Measurements from ENCODE around the gene IKZF2. TPM values are rescaled to one million over a fixed set of nuclear protein-coding genes. Genes with fewer than 3 reads are reported as not detected.

The IKZF2 gene
- total and polyA plus RNA-seq, 4 donors = 0.35 to 4.7 (median 2.5) TPM

DNA sequence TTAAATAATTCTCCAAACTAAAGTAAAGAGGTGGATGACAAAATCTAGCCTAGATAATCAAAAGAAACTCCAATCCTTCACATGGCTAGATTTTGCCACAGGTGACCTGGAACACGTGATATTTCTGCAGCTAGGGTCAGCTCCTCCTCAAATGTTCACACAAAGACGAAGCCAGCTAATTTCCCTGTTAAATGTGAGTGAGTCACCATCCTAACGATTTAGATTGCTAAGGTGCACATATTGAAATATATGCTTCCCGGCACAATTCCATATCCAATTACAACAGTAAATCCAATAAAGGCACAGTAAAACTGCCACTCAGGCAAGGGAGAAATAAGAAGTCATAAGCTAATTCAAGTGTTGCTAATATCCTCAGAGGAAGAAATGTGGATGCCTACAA, 28.7 kb downstream of the IKZF2 start:
- H3K27me3 ChIP-seq (ENCODE audit: control insufficient read depth in 4 of 4, insufficient read depth in 4 of 4, low read length in 3 of 4) = no peaks in the 10 kb centered on the region
- H3K4me1 ChIP-seq (ENCODE audit: control insufficient read depth in 4 of 4, insufficient read depth in 4 of 4, low read length in 3 of 4) = no peaks in the 10 kb centered on the region
- H3K27ac ChIP-seq (ENCODE audit: low read depth in 1 of 2, low read length in 2 of 2) = no peak overlapping the region
- no peak overlapping the region for H3K4me3 ChIP-seq (ENCODE audit: low read depth in 1 of 3, low read length in 3 of 3)
- TF ChIP-seq, protein P1, sequence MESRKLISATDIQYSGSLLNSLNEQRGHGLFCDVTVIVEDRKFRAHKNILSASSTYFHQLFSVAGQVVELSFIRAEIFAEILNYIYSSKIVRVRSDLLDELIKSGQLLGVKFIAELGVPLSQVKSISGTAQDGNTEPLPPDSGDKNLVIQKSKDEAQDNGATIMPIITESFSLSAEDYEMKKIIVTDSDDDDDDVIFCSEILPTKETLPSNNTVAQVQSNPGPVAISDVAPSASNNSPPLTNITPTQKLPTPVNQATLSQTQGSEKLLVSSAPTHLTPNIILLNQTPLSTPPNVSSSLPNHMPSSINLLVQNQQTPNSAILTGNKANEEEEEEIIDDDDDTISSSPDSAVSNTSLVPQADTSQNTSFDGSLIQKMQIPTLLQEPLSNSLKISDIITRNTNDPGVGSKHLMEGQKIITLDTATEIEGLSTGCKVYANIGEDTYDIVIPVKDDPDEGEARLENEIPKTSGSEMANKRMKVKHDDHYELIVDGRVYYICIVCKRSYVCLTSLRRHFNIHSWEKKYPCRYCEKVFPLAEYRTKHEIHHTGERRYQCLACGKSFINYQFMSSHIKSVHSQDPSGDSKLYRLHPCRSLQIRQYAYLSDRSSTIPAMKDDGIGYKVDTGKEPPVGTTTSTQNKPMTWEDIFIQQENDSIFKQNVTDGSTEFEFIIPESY (IDR thresholded peaks at IDR 0.05) = no peak
- TF ChIP-seq YY1 (IDR thresholded peaks at IDR 0.05) = no peak
- TF ChIP-seq, protein P2, sequence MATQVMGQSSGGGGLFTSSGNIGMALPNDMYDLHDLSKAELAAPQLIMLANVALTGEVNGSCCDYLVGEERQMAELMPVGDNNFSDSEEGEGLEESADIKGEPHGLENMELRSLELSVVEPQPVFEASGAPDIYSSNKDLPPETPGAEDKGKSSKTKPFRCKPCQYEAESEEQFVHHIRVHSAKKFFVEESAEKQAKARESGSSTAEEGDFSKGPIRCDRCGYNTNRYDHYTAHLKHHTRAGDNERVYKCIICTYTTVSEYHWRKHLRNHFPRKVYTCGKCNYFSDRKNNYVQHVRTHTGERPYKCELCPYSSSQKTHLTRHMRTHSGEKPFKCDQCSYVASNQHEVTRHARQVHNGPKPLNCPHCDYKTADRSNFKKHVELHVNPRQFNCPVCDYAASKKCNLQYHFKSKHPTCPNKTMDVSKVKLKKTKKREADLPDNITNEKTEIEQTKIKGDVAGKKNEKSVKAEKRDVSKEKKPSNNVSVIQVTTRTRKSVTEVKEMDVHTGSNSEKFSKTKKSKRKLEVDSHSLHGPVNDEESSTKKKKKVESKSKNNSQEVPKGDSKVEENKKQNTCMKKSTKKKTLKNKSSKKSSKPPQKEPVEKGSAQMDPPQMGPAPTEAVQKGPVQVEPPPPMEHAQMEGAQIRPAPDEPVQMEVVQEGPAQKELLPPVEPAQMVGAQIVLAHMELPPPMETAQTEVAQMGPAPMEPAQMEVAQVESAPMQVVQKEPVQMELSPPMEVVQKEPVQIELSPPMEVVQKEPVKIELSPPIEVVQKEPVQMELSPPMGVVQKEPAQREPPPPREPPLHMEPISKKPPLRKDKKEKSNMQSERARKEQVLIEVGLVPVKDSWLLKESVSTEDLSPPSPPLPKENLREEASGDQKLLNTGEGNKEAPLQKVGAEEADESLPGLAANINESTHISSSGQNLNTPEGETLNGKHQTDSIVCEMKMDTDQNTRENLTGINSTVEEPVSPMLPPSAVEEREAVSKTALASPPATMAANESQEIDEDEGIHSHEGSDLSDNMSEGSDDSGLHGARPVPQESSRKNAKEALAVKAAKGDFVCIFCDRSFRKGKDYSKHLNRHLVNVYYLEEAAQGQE (IDR thresholded peaks at IDR 0.05) = no peak
- TF ChIP-seq FOXA1 (IDR thresholded peaks at IDR 0.05) = no peak
- TF ChIP-seq NR2F2 (IDR thresholded peaks at IDR 0.05) = no peak
- TF ChIP-seq EGR1 (IDR thresholded peaks at IDR 0.05; ENCODE audit: low read depth in 2 of 2) = no peak
- no peak for TF ChIP-seq GABPA (IDR thresholded peaks at IDR 0.05 in 1 of 2, conservative IDR thresholded peaks at IDR 0.05 in 1 of 2)
- TF ChIP-seq, protein P3, sequence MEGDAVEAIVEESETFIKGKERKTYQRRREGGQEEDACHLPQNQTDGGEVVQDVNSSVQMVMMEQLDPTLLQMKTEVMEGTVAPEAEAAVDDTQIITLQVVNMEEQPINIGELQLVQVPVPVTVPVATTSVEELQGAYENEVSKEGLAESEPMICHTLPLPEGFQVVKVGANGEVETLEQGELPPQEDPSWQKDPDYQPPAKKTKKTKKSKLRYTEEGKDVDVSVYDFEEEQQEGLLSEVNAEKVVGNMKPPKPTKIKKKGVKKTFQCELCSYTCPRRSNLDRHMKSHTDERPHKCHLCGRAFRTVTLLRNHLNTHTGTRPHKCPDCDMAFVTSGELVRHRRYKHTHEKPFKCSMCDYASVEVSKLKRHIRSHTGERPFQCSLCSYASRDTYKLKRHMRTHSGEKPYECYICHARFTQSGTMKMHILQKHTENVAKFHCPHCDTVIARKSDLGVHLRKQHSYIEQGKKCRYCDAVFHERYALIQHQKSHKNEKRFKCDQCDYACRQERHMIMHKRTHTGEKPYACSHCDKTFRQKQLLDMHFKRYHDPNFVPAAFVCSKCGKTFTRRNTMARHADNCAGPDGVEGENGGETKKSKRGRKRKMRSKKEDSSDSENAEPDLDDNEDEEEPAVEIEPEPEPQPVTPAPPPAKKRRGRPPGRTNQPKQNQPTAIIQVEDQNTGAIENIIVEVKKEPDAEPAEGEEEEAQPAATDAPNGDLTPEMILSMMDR (IDR thresholded peaks at IDR 0.05; ENCODE audit: low read depth, low read length, missing input control) = no peak
- H3K9ac ChIP-seq (ENCODE audit: low read depth in 1 of 2, low read length in 2 of 2) = no peak overlapping the region
- WGBS = 83% methylated on average over 4 of the region's 4 CpGs
- H3K9me3 ChIP-seq (ENCODE audit: control insufficient read depth in 4 of 4, low read length in 3 of 4) = no peaks in the 10 kb centered on the region
- H3K36me3 ChIP-seq (ENCODE audit: control insufficient read depth in 4 of 4, insufficient read depth in 3 of 4, low read depth in 1 of 4, low read length in 3 of 4) = no peaks in the 10 kb centered on the region
- DNase-seq (ENCODE audit: low spot score) = no peak

DNA sequence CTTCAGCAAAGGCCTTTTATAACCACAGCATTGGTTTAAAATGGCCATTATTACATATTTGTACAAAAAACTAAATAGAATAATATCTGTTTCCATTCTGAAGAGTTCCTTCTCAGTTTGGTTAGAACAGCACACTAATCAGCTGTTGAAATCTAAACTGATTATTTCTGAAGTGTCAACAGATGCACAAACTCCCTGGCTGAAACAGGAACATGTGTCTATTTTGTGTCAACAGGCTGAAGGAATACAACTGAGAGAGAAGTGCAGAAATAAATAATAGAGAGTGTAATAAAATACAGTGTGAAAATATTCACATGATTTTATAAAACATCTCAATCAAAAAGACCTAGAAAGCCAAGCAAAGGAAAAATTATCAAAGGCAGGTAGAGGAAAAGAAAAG, 29.7 kb downstream of the IKZF2 start:
- Histone ChIP-seq H3K4me3 (ENCODE audit: low read depth in 1 of 3, low read length in 3 of 3) (no peak overlapping the region), H3K36me3 (ENCODE audit: control insufficient read depth in 4 of 4, insufficient read depth in 3 of 4, low read depth in 1 of 4, low read length in 3 of 4) (no peaks in the 10 kb centered on the region), H3K27ac (ENCODE audit: low read depth in 1 of 2, low read length in 2 of 2) (no peak overlapping the region), H3K9me3 (ENCODE audit: control insufficient read depth in 4 of 4, low read length in 3 of 4) (no peaks in the 10 kb centered on the region), H3K27me3 (ENCODE audit: control insufficient read depth in 4 of 4, insufficient read depth in 4 of 4, low read length in 3 of 4) (no peaks in the 10 kb centered on the region), H3K4me1 (ENCODE audit: control insufficient read depth in 4 of 4, insufficient read depth in 4 of 4, low read length in 3 of 4) (no peaks in the 10 kb centered on the region), H3K9ac (ENCODE audit: low read depth in 1 of 2, low read length in 2 of 2) (no peak overlapping the region)
- DNase-seq (ENCODE audit: low spot score) = no peak
- TF ChIP-seq JUND (IDR thresholded peaks at IDR 0.05) (no peak), NR2F2 (IDR thresholded peaks at IDR 0.05) (no peak), TAF1 (conservative IDR thresholded peaks at IDR 0.05) (no peak), SP1 (IDR thresholded peaks at IDR 0.05) (no peak)
- TF ChIP-seq, protein P4, sequence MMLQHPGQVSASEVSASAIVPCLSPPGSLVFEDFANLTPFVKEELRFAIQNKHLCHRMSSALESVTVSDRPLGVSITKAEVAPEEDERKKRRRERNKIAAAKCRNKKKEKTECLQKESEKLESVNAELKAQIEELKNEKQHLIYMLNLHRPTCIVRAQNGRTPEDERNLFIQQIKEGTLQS (IDR thresholded peaks at IDR 0.05) = no peak
